K562 (cell line): ENCODE results near the gene PHB1. TPM values are rescaled to one million over a fixed set of nuclear protein-coding genes. Genes with fewer than 3 reads are reported as not detected.
"Not testable (repeated sequence)": the region's sequence is repeated elsewhere in the genome, so short reads cannot be mapped to it uniquely, and the experiment has no call there.

Experiments used
- ATAC-seq: fragments of 200-7000 bp; cut with Tn5 transposase; 3 replicates; pipeline ENCODE4 v1.9.1; 2020; ENCODE audit warnings: moderate library complexity
- BruUV-seq: library from RNA; stranded (reverse); fragments of 400-500 nt; replicated peaks from 2 replicates; lab custom pipeline; 2021; lab: Mats Ljungman, UMichigan
- CTCF ChIA-PET: fragments of 300-600 bp; formaldehyde crosslinking; extraction: SDS; loops from one replicate; lab custom pipeline; 2021; ENCODE audit warnings: low intra/inter-chr PET ratio; lab: Yijun Ruan, JAX
- POLR2A ChIA-PET: fragments of 300-600, 350-650 bp; sonication (Branson Sonifier 250); formaldehyde crosslinking; extraction: SDS; loops from one replicate; lab custom pipeline; 2021; ENCODE audit warnings: antibody characterized with exemption, inconsistent platforms; lab: Yijun Ruan, JAX
- DNase-seq, 4 experiments: peaks; one replicate each; pipeline versions ENCODE4 v3.0.0 to v3.0.0-alpha.2; 2011 to 2018; ENCODE audit warnings: low spot score in 3 of 4, mixed read lengths in 3 of 4; ENCODE audit errors: extremely low read depth in 1 of 4
- FAIRE-seq: peaks from 2 replicates; lab custom pipeline; 2011; peaks lifted over from hg19 to GRCh38; lab: Jason Lieb, UNC
- H2AFZ ChIP-seq: 2 replicates; pipeline ENCODE4 v1.6.0; 2011; ENCODE audit warnings: low read depth, low read length, control low read depth, inconsistent platforms
- H3K27ac ChIP-seq: fragments of 200-600 bp; 3 replicates; pipeline ENCODE4 v1.8.0; 2011; ENCODE audit warnings: low read depth, mild to moderate bottlenecking, control low read depth, inconsistent platforms, low read length, moderate library complexity, mixed read lengths; ENCODE audit errors: extremely low read depth
- H3K27me3 ChIP-seq, 2 experiments: fragments of 300-600 bp in 1 of 2; 2 replicates in 1 of 2; 3 replicates in 1 of 2; pipeline versions ENCODE4 v1.6.0 to v1.8.0; 2011; ENCODE audit warnings: inconsistent platforms in 2 of 2, low read length in 2 of 2, mild to moderate bottlenecking in 1 of 2, mixed read lengths in 1 of 2, moderate library complexity in 1 of 2; ENCODE audit not compliant: control insufficient read depth in 2 of 2, insufficient read depth in 2 of 2
- H3K36me3 ChIP-seq: fragments of 300-600 bp; 3 replicates; pipeline ENCODE4 v1.8.0; 2011; ENCODE audit warnings: mild to moderate bottlenecking, low read length, inconsistent platforms; ENCODE audit not compliant: control insufficient read depth, insufficient read depth
- H3K4me1 ChIP-seq, 2 experiments: fragments of 200-600 bp in 1 of 2; replicated peaks in 1 of 2; 2 replicates in 1 of 2; 3 replicates in 1 of 2; pipeline versions ENCODE4 v1.5.1 to v1.8.0; 2011; ENCODE audit warnings: inconsistent platforms in 2 of 2, low read length in 2 of 2, mild to moderate bottlenecking in 1 of 2, mixed read lengths in 1 of 2, moderate library complexity in 1 of 2; ENCODE audit not compliant: control insufficient read depth in 2 of 2, insufficient read depth in 2 of 2
- H3K4me2 ChIP-seq: 2 replicates; pipeline ENCODE4 v1.6.1; 2011; ENCODE audit warnings: low read length, control low read depth, inconsistent platforms, mixed read lengths; ENCODE audit not compliant: insufficient read depth
- H3K4me3 ChIP-seq: fragments of 200-600 bp; sonication (generic), shearing (Covaris generic); 2 replicates; pipeline ENCODE4 v1.5.1; 2016; ENCODE audit warnings: control low read depth, inconsistent platforms
- H3K79me2 ChIP-seq: fragments of 200-600 bp; 3 replicates; pipeline ENCODE4 v1.8.0; 2011; ENCODE audit warnings: low read length, inconsistent platforms; ENCODE audit not compliant: control insufficient read depth, insufficient read depth
- H3K9ac ChIP-seq, 2 experiments: 2 replicates each; pipeline versions ENCODE4 v1.6.0 to v1.6.1; 2011; ENCODE audit warnings: low read depth in 2 of 2, low read length in 2 of 2, control low read depth in 1 of 2, inconsistent platforms in 1 of 2, mild to moderate bottlenecking in 1 of 2, mixed read lengths in 1 of 2; ENCODE audit not compliant: insufficient read depth in 1 of 2
- H3K9me1 ChIP-seq: one replicate; pipeline ENCODE4 v1.6.0; 2011; ENCODE audit warnings: inconsistent platforms, mild to moderate bottlenecking, low read length, moderate library complexity; ENCODE audit not compliant: control insufficient read depth, insufficient read depth
- H3K9me3 ChIP-seq: replicated peaks from 2 replicates; pipeline ENCODE4 v1.5.1; 2011; ENCODE audit warnings: low read depth, low read length, inconsistent platforms; ENCODE audit not compliant: control insufficient read depth, insufficient read depth
- H4K20me1 ChIP-seq: replicated peaks from 2 replicates; pipeline ENCODE4 v1.6.1; 2011; ENCODE audit warnings: low read length, inconsistent platforms, mixed read lengths; ENCODE audit not compliant: control insufficient read depth, insufficient read depth
- CBFA2T3 ChIP-seq: fragments of 450-650 bp; IDR thresholded peaks from 2 replicates; pipeline ENCODE4 v1.6.1; 2017
- FOXJ2 ChIP-seq: fragments of 200-800 bp; sonication (Bioruptor generic); IDR thresholded peaks from 2 replicates; pipeline ENCODE4 v1.6.1; 2016; ENCODE audit warnings: missing genetic modification characterization, missing compliant biosample characterization
- JUND ChIP-seq, 2 experiments: IDR thresholded peaks; 2 replicates in 1 of 2; 3 replicates in 1 of 2; pipeline ENCODE4 v1.6.1; 2011; ENCODE audit warnings: borderline replicate concordance in 2 of 2, low read depth in 2 of 2, low read length in 2 of 2, improper control_type of control experiment in 1 of 2, missing biosample characterization in 1 of 2, missing genetic modification characterization in 1 of 2, missing genetic modification reagents in 1 of 2
- MIER1 ChIP-seq: fragments of 450-650 bp; IDR thresholded peaks from 2 replicates; pipeline ENCODE4 v1.6.1; 2016; ENCODE audit warnings: antibody characterized with exemption, mild to moderate bottlenecking, low read depth
- MYBL2 ChIP-seq, 2 experiments: fragments of 450-650 bp in 1 of 2; sonication (generic) in 1 of 2; formaldehyde crosslinking in 1 of 2; IDR thresholded peaks; 2 replicates each; pipeline versions ENCODE4 v1.6.1 to v1.8.1; 2017 to 2022; ENCODE audit warnings: borderline replicate concordance in 1 of 2, inconsistent platforms in 1 of 2, low read depth in 1 of 2, mild to moderate bottlenecking in 1 of 2, missing genetic modification reagents in 1 of 2, moderate library complexity in 1 of 2
- TRIM24 ChIP-seq, 2 experiments: fragments of 450-650 bp; IDR thresholded peaks; 2 replicates each; pipeline ENCODE4 v1.6.1; 2016
- ZKSCAN3 ChIP-seq: fragments of 250-450 bp; sonication (Bioruptor Pico); IDR thresholded peaks from 2 replicates; pipeline ENCODE4 v1.4.0; 2020
- ZNF121 ChIP-seq: sonication (generic); formaldehyde crosslinking; conservative IDR thresholded peaks from 2 replicates; pipeline ENCODE4 v1.8.0; 2022; ENCODE audit warnings: missing genetic modification reagents
- WGBS: fragments of 100-300 bp; shearing (Covaris generic); methylation state at CpG from one replicate; pipeline ENCODE4 v1.1.6; 2016; ENCODE audit warnings: low coverage, mixed read lengths; ENCODE audit not compliant: insufficient coverage; ENCODE audit errors: missing lambda C conversion rate; 5-methylcytosine and 5-hydroxymethylcytosine counted together
- in situ Hi-C: fragments of 300-500 bp; cut with MboI; formaldehyde crosslinking; loops from 4 replicates; pipeline ENCODE4 v1.15.0; 2018; ENCODE audit warnings: inconsistent platforms, mixed read lengths
- intact Hi-C: fragments of 100-400 bp; cut with micrococcal nuclease; formaldehyde crosslinking; loops from 2 replicates; pipeline ENCODE4 v1.14.2; 2022
- polyA plus RNA-seq, 8 experiments: library from polyadenylated mRNA; depleted of rRNA in 4 of 8; stranded (reverse) in 5 of 8; unstranded in 3 of 8; fragments of >200 nt; fragmentation: Nextera tagmentation in 2 of 8; fragmentation: Illumina TruSeq in 1 of 8; extraction: Ambion mirVana in 2 of 8; extraction: Trizol in 1 of 8; gene quantifications; 2 replicates each; pipeline versions ENCODE4 v1.2.1 to v1.2.3, GENCODE V29; 2011 to 2014; ENCODE audit warnings: inconsistent platforms in 1 of 8, missing spikeins in 1 of 8
- total RNA-seq, 7 experiments: library from RNA; depleted of rRNA in 6 of 7; stranded (reverse); fragments of >200 nt in 6 of 7; fragmentation: Illumina TruSeq in 2 of 7; extraction: Trizol in 2 of 7; gene quantifications; 2 replicates each; pipeline versions ENCODE4 v1.2.1 to v1.2.3, GENCODE V29; 2011 to 2021; ENCODE audit warnings: low replicate concordance in 1 of 7
- TF ChIP-seq, protein P1 (sequence below): fragments of 450-650 bp; IDR thresholded peaks from 2 replicates; pipeline ENCODE4 v1.6.1; 2017; ENCODE audit warnings: antibody characterized with exemption, mild to moderate bottlenecking

The PHB1 gene
- total and polyA plus RNA-seq, 9 of the 15 experiments (the other 6 are each of a cell fraction or from before 2014, with no cell fraction given) = 191 to 818 (median 349) TPM

DNA sequence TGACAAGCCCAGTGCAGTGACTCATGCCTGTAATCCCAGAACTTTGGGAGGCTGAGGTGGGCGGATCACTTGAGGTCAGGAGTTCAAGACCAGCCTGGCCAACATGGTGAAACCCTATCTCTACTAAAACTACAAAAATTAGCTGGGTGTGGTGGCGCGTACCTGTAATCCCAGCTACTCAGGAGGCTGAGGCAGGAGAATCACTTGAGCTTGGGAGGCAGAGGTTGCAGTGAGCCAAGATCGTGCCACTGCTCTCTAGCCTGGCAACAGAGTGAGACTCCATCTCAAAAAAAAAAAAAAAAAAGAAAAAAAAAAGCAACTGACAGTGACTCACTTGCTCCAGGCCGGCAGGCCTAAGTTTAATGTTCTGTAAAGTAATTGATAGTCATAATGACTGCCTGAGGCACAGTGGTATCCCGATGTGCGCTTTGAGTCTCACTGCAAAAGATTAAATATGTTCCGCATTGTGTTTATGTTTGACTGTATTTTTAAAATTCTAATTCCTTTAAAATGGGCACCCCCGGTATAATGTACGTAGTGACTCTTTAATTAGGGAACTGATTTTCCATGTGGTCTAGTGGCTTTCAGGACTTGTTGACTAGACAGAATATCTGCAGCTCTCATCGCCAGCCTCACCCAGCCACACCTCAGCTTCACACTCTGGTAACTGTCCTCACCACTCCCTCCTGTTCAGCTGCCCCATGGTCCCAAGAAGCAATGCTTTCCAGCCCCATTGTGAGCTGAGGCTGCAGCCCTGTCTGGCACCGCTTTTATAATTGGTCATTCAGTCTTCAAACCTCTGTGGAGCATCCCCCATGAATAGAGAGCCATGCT, 25.0 kb downstream of the PHB1 start (continued):
- peak; percentile 13 to 46; a peak in 1 of 4 replicates for TF ChIP-seq TRIM24 (IDR thresholded peaks at IDR 0.05)
- TF ChIP-seq JUND (IDR thresholded peaks at IDR 0.05; ENCODE audit: borderline replicate concordance, low read depth, low read length); MYBL2 (CRISPR knock-in tag; IDR thresholded peaks at IDR 0.05; ENCODE audit: borderline replicate concordance): not testable (repeated sequence)
- TF ChIP-seq JUND (tag; IDR thresholded peaks at IDR 0.05; ENCODE audit: borderline replicate concordance, low read depth, low read length) = 0 out of 3 replicates have a peak, but pooled peaks have one; percentile 21
- TF ChIP-seq CBFA2T3 = 0 out of 2 replicates have a peak, but pooled peaks have one; percentile 17
- peak; percentile 86 for TF ChIP-seq MYBL2 (IDR thresholded peaks at IDR 0.05; ENCODE audit: low read depth)

DNA sequence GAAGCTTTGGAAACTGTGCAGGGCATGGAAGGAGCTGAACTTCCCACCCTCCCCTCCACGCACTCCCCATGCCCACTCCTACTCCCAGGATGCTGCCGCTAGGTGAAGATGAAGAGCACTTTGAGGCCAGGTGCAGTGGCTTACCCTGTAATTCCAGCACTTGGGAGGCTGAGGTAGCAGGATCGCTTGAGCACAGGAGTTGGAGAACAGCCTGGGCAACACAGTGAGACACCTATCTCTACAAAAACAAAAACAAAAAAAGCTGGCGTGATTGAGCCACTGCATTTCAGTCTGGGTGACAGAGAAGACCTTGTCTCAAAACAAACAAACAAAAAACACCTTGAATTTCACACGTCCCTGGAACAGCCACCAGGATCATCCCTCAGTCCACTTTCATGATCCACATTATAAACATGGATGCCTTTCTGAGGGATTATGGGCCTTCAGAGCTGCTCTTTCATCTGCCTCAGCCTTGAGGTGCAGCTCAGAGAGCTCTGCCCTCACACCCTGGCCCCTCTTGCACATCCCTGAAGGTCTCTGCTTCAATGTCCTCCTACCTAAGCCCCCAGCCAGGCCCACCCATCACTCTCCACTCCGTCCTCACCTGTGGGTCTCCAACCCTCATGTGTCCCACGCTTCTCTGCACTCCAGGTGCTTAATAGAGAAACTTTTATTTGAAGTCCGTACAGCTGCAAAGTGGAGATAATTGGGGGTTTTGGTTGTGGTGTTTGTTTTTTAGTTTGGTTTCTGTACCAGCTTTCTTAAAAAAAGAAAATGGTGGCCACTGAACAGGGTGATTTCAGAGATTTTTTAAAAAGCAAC, 25.8 kb downstream of the PHB1 start:
- intact Hi-C loops (no loop called here), in situ Hi-C loops (loop anchor here (5.0 kb wide), 1 partner anchor 72 kb away; no protein-coding TSS in a partner anchor)
- no peaks in the 10 kb centered on the region for H3K79me2 ChIP-seq
- peak overlapping the region; percentile 99 for H2AFZ ChIP-seq
- H3K27me3 ChIP-seq = no peaks in the 10 kb centered on the region
- ATAC-seq (no peak), DNase-seq (no peak), FAIRE-seq (peak; percentile 60)
- ChIA-PET CTCF (interaction anchor here (0.5 to 0.6 kb wide), 2 partner anchors 74 to 710 kb away, joined by 3 read pairs; no protein-coding TSS in a partner anchor), POLR2A (interaction anchor here (0.6 to 1.3 kb wide), 3 partner anchors 8 to 155 kb away, joined by 3 to 4 read pairs (median 3); no protein-coding TSS in a partner anchor)
- H3K36me3 ChIP-seq = no peaks in the 10 kb centered on the region
- WGBS = 79% methylated on average over 8 of the region's 8 CpGs
- H4K20me1 ChIP-seq = no peaks in the 10 kb centered on the region
- no peak overlapping the region for H3K4me3 ChIP-seq
- peaks cover 5% of the 10 kb centered on the region for H3K9me1 ChIP-seq
- no TSS peak for BruUV-seq
- no peak for TF ChIP-seq FOXJ2 (tag)
- TF ChIP-seq, protein P1, sequence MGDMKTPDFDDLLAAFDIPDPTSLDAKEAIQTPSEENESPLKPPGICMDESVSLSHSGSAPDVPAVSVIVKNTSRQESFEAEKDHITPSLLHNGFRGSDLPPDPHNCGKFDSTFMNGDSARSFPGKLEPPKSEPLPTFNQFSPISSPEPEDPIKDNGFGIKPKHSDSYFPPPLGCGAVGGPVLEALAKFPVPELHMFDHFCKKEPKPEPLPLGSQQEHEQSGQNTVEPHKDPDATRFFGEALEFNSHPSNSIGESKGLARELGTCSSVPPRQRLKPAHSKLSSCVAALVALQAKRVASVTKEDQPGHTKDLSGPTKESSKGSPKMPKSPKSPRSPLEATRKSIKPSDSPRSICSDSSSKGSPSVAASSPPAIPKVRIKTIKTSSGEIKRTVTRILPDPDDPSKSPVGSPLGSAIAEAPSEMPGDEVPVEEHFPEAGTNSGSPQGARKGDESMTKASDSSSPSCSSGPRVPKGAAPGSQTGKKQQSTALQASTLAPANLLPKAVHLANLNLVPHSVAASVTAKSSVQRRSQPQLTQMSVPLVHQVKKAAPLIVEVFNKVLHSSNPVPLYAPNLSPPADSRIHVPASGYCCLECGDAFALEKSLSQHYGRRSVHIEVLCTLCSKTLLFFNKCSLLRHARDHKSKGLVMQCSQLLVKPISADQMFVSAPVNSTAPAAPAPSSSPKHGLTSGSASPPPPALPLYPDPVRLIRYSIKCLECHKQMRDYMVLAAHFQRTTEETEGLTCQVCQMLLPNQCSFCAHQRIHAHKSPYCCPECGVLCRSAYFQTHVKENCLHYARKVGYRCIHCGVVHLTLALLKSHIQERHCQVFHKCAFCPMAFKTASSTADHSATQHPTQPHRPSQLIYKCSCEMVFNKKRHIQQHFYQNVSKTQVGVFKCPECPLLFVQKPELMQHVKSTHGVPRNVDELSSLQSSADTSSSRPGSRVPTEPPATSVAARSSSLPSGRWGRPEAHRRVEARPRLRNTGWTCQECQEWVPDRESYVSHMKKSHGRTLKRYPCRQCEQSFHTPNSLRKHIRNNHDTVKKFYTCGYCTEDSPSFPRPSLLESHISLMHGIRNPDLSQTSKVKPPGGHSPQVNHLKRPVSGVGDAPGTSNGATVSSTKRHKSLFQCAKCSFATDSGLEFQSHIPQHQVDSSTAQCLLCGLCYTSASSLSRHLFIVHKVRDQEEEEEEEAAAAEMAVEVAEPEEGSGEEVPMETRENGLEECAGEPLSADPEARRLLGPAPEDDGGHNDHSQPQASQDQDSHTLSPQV = 0 out of 2 replicates have a peak, but pooled peaks have one; percentile 27
- TF ChIP-seq MIER1 = 0 out of 2 replicates have a peak, but pooled peaks have one; percentile 3
- TF ChIP-seq ZNF121 (CRISPR knock-in tag) = peak; percentile 53
- 0 out of 2 replicates have a peak, but pooled peaks have one; percentile 19 for TF ChIP-seq JUND (IDR thresholded peaks at IDR 0.05; ENCODE audit: borderline replicate concordance, low read depth, low read length)
- TF ChIP-seq JUND (tag; IDR thresholded peaks at IDR 0.05; ENCODE audit: borderline replicate concordance, low read depth, low read length) = no peak
- TF ChIP-seq ZKSCAN3 = no peak
- no peak overlapping the region; the same call in 2 of the 3 replicates for H3K27ac ChIP-seq
- no peak overlapping the region for H3K9ac ChIP-seq
- H3K9me3 ChIP-seq = no peaks in the 10 kb centered on the region
- peaks cover 20 to 38% of the 10 kb centered on the region in 2 experiments for H3K4me1 ChIP-seq
- H3K4me2 ChIP-seq = no peak overlapping the region
